ENCODE measurements around the gene CCDC127.
"Not testable (repeated sequence)": the region's sequence is repeated elsewhere in the genome, so short reads cannot be mapped to it uniquely, and the experiment has no call there.

The CCDC127 gene

GRCh38 chr5:217494-218456, at the start of gene CCDC127, which contains the start of gene SDHA:
Gene CCDC127 (minus strand): TSS chr5:218153. CDS start chr5:216849, 1,304 bp downstream.
Gene SDHA (plus strand): TSS chr5:218320. CDS start chr5:218356, 36 bp downstream.
- Mint-ChIP-seq H3K36me3 (ENCODE audit: insufficient read depth) (peaks cover 29% of the 10 kb centered on the region), H3K27ac (ENCODE audit: low read depth) (peak within 1 kb of the TSS; percentile 91), H3K4me1 (peaks cover 58% of the 10 kb centered on the region), H3K4me3 (peak within 1 kb of the TSS; percentile 92)
- DNase-seq (ENCODE audit: low spot score in 2 of 2) (peak; percentile 97), ATAC-seq (replicated peaks; ENCODE audit: extremely low read depth, poor library complexity, severe bottlenecking) (peak; percentile 77)
- H3K9me3 Mint-ChIP-seq, H3K27me3 Mint-ChIP-seq: not testable (repeated sequence)

DNA sequence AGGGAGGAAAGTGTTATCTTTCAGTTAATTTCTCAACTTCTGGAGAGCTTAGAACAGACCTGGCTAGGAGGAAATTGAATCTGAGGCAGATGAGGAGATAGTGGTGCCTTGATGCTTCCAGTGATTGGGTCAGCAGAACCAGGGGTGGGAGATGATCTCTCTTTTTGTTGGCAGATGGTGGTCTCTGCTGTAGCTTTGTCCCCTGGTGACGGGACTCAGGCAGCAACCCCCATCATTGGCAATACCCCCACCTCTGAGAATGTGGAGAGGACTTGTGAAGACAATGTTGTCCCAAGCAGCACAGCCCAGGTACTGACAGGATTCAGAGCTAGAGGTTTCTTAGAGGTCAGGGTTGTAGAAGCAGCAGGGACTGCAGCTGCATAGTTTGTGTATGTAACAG, 49.8 kb upstream of the CCDC127 start:
- H3K4me1 Mint-ChIP-seq: peaks cover 14% of the 10 kb centered on the region
- DNase-seq (ENCODE audit: low spot score in 2 of 2): no peak
- no peaks in the 10 kb centered on the region for H3K9me3 Mint-ChIP-seq
- no peak overlapping the region for H3K27ac Mint-ChIP-seq (ENCODE audit: low read depth)
- peaks cover 24% of the 10 kb centered on the region for H3K36me3 Mint-ChIP-seq (ENCODE audit: insufficient read depth)
- no peaks in the 10 kb centered on the region for H3K27me3 Mint-ChIP-seq
- no peak overlapping the region for H3K4me3 Mint-ChIP-seq
- no peak for ATAC-seq (replicated peaks; ENCODE audit: extremely low read depth, poor library complexity, severe bottlenecking)

DNA sequence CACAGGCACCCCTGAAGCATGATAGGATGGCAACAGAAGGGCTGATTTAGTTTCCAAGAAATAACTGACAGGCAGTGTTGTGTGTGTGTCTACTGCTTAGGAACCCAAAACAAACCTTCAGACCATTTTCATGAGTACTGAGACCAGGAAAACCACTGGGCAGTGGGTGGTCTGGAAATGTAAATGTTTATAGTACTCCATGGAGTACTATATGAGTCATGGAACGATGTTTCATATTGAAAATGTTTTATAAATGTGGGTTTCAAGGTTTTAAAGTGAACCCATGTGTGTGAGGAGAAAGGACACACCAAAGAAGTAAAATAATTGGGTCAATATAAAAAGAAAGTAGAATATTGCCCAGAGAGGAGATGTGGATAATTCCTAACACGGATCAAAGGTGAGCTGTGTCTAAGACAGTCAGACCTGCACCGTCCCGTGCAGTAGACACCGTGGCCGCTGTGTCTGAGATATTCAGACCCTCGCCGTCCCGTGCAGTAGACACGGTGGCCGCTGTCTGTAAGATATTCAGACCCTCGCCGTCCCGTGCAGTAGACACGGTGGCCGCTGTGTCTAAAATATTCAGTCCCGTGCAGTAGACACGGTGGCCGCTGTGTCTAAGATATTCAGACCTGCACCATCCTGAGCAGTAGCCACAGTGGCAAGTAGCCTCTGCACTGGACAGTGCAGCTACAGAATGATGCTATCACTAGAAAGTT, 48.5 kb upstream of the CCDC127 start:
- H3K4me1 Mint-ChIP-seq: peaks cover 12% of the 10 kb centered on the region
- H3K9me3 Mint-ChIP-seq; H3K27me3 Mint-ChIP-seq; ATAC-seq (replicated peaks; ENCODE audit: extremely low read depth, poor library complexity, severe bottlenecking); DNase-seq (ENCODE audit: low spot score in 2 of 2); H3K4me3 Mint-ChIP-seq; H3K27ac Mint-ChIP-seq (ENCODE audit: low read depth): not testable (repeated sequence)
- peaks cover 20% of the 10 kb centered on the region for H3K36me3 Mint-ChIP-seq (ENCODE audit: insufficient read depth)

- DNase-seq (ENCODE audit: low spot score in 2 of 2): no peak
- Mint-ChIP-seq H3K4me3 (no peak overlapping the region), H3K27ac (ENCODE audit: low read depth) (no peak overlapping the region), H3K36me3 (ENCODE audit: insufficient read depth) (peaks cover 17% of the 10 kb centered on the region), H3K27me3 (no peaks in the 10 kb centered on the region), H3K9me3 (no peaks in the 10 kb centered on the region), H3K4me1 (no peaks in the 10 kb centered on the region)
- no peak for ATAC-seq (replicated peaks; ENCODE audit: extremely low read depth, poor library complexity, severe bottlenecking)
Observed at GRCh38 chr5:264338-264737, 46.4 kb upstream of the CCDC127 start.

DNA sequence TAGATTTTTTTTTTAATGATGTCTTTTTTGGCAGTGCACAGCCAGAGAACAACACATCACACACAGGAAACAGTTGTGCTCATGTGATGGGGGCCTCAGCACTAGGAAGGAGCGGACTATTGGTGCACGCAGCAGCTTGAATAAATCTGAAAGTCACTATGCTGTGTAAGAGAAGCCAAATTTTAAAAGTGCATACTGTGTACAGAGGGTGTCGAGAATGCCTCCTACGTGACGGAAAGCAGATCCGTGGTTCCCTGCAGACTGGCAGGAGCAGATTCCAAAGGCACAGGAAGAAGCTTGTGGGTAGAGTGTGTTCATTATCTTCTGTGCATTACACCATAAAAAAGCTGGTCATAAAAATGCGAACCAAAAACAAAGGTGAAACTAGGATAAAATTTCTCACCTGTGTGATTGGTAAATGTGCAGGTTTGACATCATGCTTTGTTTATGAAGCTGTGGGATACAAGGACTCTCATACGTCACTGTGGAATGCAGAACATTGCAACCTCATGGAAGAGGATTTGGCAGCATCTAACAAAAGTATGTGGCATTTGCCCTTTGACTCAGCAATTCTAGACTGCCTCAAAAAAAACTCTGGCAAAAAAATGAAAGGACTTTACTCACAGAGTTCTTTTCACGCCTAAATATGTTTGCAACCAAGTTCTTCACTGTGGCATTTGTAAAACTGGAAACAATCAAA, 45.5 kb upstream of the CCDC127 start:
- not testable (repeated sequence) for ATAC-seq (replicated peaks; ENCODE audit: extremely low read depth, poor library complexity, severe bottlenecking); H3K4me3 Mint-ChIP-seq; H3K4me1 Mint-ChIP-seq; DNase-seq (ENCODE audit: low spot score in 2 of 2); H3K9me3 Mint-ChIP-seq; H3K27ac Mint-ChIP-seq (ENCODE audit: low read depth); H3K27me3 Mint-ChIP-seq
- H3K36me3 Mint-ChIP-seq (ENCODE audit: insufficient read depth): peaks cover 19% of the 10 kb centered on the region

DNA sequence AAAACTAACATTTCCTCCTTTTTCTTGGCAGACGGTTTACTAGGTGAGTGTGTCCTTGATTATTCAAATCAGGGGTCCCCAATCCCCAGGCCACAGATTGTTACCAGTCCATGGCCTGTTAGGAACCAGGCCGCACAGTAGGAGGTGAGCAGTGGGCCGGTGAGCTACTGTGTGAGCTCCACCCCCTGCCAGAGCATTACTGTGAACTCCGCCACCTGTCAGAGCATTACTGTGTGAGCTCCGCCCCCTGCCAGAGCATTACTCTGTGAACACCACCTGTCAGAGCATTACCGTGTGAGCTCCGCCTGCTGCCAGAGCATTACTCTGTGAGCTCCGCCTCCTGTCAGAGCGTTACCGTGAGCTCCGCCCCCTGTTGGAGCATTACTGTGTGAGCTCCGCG, 39.2 kb upstream of the CCDC127 start:
- Mint-ChIP-seq H3K36me3 (ENCODE audit: insufficient read depth) (peaks cover 35% of the 10 kb centered on the region), H3K4me3 (no peak overlapping the region), H3K4me1 (peaks cover 10% of the 10 kb centered on the region), H3K9me3 (no peaks in the 10 kb centered on the region), H3K27me3 (no peaks in the 10 kb centered on the region), H3K27ac (ENCODE audit: low read depth) (no peak overlapping the region)
- no peak for ATAC-seq (replicated peaks; ENCODE audit: extremely low read depth, poor library complexity, severe bottlenecking)
- DNase-seq (ENCODE audit: low spot score in 2 of 2): no peak

DNA sequence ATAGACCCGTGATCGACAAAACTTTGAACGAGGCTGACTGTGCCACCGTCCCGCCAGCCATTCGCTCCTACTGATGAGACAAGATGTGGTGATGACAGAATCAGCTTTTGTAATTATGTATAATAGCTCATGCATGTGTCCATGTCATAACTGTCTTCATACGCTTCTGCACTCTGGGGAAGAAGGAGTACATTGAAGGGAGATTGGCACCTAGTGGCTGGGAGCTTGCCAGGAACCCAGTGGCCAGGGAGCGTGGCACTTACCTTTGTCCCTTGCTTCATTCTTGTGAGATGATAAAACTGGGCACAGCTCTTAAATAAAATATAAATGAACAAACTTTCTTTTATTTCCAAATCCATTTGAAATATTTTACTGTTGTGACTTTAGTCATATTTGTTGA, 38.4 kb upstream of the CCDC127 start:
- H3K27me3 Mint-ChIP-seq; ATAC-seq (replicated peaks; ENCODE audit: extremely low read depth, poor library complexity, severe bottlenecking); H3K27ac Mint-ChIP-seq (ENCODE audit: low read depth); DNase-seq (ENCODE audit: low spot score in 2 of 2); H3K4me3 Mint-ChIP-seq; H3K9me3 Mint-ChIP-seq: not testable (repeated sequence)
- Mint-ChIP-seq H3K36me3 (ENCODE audit: insufficient read depth) (peaks cover 39% of the 10 kb centered on the region), H3K4me1 (peaks cover 13% of the 10 kb centered on the region)

DNA sequence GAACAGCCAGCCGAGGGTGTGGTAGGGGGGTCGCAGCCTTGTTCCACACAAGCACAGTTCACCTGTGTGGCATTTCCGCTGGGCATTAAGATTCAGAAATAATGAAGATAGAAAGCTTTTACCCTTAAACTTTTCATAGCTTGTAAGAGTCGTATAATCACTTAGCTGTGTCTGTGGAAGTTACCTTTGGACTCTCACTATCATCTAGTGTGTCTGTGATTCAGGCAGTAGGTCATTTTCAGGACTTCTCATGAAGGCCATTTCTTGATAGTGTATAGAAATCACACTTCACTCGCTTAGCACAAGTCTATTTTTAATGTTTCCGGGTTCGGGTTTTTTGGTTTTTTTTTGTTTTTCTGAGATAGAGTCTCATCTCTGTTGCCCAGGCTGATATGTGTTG, 37.2 kb upstream of the CCDC127 start:
- not testable (repeated sequence) for H3K9me3 Mint-ChIP-seq; H3K27ac Mint-ChIP-seq (ENCODE audit: low read depth); H3K4me3 Mint-ChIP-seq; H3K27me3 Mint-ChIP-seq; DNase-seq (ENCODE audit: low spot score in 2 of 2); ATAC-seq (replicated peaks; ENCODE audit: extremely low read depth, poor library complexity, severe bottlenecking)
- Mint-ChIP-seq H3K4me1 (peaks cover 13% of the 10 kb centered on the region), H3K36me3 (ENCODE audit: insufficient read depth) (peaks cover 41% of the 10 kb centered on the region)

DNA sequence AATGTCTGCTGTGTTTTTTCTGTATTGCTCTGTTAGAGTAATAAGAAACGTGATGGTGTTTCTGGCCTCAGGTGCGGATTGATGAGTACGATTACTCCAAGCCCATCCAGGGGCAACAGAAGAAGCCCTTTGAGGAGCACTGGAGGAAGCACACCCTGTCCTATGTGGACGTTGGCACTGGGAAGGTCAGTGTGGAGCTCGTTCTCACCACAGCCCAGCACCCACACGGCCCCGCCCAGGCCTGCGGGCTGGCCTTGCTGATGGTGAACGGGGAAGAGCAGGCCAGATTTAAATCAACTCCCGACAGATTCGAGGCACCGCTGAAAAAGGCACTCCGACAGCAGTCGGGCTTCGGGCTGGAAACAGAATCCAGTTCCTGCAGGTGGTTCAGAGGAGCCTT, 36.4 kb upstream of the CCDC127 start:
- DNase-seq (ENCODE audit: low spot score in 2 of 2); H3K9me3 Mint-ChIP-seq; H3K27ac Mint-ChIP-seq (ENCODE audit: low read depth); H3K27me3 Mint-ChIP-seq; ATAC-seq (replicated peaks; ENCODE audit: extremely low read depth, poor library complexity, severe bottlenecking); H3K4me3 Mint-ChIP-seq: not testable (repeated sequence)
- H3K4me1 Mint-ChIP-seq: peaks cover 13% of the 10 kb centered on the region
- H3K36me3 Mint-ChIP-seq (ENCODE audit: insufficient read depth): peaks cover 44% of the 10 kb centered on the region

GRCh38 chr5:252546-252945, 34.6 kb upstream of the CCDC127 start:
- DNase-seq (ENCODE audit: low spot score in 2 of 2): no peak
- Mint-ChIP-seq H3K4me1 (peaks cover 13% of the 10 kb centered on the region), H3K36me3 (ENCODE audit: insufficient read depth) (peaks cover 56% of the 10 kb centered on the region), H3K9me3 (no peaks in the 10 kb centered on the region), H3K27ac (ENCODE audit: low read depth) (peak overlapping the region; percentile 86), H3K27me3 (no peaks in the 10 kb centered on the region), H3K4me3 (peak overlapping the region; percentile 57)
- no peak for ATAC-seq (replicated peaks; ENCODE audit: extremely low read depth, poor library complexity, severe bottlenecking)

GRCh38 chr5:251975-252374, 34.0 kb upstream of the CCDC127 start:
- peaks cover 56% of the 10 kb centered on the region for H3K36me3 Mint-ChIP-seq (ENCODE audit: insufficient read depth)
- not testable (repeated sequence) for H3K27me3 Mint-ChIP-seq; DNase-seq (ENCODE audit: low spot score in 2 of 2); ATAC-seq (replicated peaks; ENCODE audit: extremely low read depth, poor library complexity, severe bottlenecking); H3K9me3 Mint-ChIP-seq
- H3K27ac Mint-ChIP-seq (ENCODE audit: low read depth): peak overlapping the region; percentile 86
- peaks cover 13% of the 10 kb centered on the region for H3K4me1 Mint-ChIP-seq
- peak overlapping the region; percentile 57 for H3K4me3 Mint-ChIP-seq

- H3K4me3 Mint-ChIP-seq; H3K9me3 Mint-ChIP-seq; H3K27ac Mint-ChIP-seq (ENCODE audit: low read depth): not testable (repeated sequence)
Observed at GRCh38 chr5:251538-251937, 33.6 kb upstream of the CCDC127 start.

More at GRCh38 chr5:251538-251937, 33.6 kb upstream of the CCDC127 start:
- H3K27me3 Mint-ChIP-seq; DNase-seq (ENCODE audit: low spot score in 2 of 2); ATAC-seq (replicated peaks; ENCODE audit: extremely low read depth, poor library complexity, severe bottlenecking): not testable (repeated sequence)
- Mint-ChIP-seq H3K4me1 (peaks cover 13% of the 10 kb centered on the region), H3K36me3 (ENCODE audit: insufficient read depth) (peaks cover 57% of the 10 kb centered on the region)

All from central memory CD8-positive, alpha-beta T cell (primary cell).